Choroid plexus epithelial cell (primary cell): ENCODE measurements around the gene RPAP3.

Experiments
- DNase-seq: peaks from one replicate; pipeline ENCODE4 v3.0.0-alpha.2; 2010; ENCODE audit warnings: low read depth
- H3K4me3 ChIP-seq: 2 replicates; pipeline ENCODE4 v1.5.1; 2011; ENCODE audit warnings: low read depth, mild to moderate bottlenecking, control low read depth, low read length, moderate library complexity
- TF ChIP-seq, protein P1 (sequence below): conservative IDR thresholded peaks from 2 replicates; pipeline ENCODE4 v1.5.1; 2011; ENCODE audit warnings: low read depth, mild to moderate bottlenecking, control low read depth, inconsistent platforms, low read length, moderate library complexity

Gene RPAP3, protein sequence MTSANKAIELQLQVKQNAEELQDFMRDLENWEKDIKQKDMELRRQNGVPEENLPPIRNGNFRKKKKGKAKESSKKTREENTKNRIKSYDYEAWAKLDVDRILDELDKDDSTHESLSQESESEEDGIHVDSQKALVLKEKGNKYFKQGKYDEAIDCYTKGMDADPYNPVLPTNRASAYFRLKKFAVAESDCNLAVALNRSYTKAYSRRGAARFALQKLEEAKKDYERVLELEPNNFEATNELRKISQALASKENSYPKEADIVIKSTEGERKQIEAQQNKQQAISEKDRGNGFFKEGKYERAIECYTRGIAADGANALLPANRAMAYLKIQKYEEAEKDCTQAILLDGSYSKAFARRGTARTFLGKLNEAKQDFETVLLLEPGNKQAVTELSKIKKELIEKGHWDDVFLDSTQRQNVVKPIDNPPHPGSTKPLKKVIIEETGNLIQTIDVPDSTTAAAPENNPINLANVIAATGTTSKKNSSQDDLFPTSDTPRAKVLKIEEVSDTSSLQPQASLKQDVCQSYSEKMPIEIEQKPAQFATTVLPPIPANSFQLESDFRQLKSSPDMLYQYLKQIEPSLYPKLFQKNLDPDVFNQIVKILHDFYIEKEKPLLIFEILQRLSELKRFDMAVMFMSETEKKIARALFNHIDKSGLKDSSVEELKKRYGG

DNA sequence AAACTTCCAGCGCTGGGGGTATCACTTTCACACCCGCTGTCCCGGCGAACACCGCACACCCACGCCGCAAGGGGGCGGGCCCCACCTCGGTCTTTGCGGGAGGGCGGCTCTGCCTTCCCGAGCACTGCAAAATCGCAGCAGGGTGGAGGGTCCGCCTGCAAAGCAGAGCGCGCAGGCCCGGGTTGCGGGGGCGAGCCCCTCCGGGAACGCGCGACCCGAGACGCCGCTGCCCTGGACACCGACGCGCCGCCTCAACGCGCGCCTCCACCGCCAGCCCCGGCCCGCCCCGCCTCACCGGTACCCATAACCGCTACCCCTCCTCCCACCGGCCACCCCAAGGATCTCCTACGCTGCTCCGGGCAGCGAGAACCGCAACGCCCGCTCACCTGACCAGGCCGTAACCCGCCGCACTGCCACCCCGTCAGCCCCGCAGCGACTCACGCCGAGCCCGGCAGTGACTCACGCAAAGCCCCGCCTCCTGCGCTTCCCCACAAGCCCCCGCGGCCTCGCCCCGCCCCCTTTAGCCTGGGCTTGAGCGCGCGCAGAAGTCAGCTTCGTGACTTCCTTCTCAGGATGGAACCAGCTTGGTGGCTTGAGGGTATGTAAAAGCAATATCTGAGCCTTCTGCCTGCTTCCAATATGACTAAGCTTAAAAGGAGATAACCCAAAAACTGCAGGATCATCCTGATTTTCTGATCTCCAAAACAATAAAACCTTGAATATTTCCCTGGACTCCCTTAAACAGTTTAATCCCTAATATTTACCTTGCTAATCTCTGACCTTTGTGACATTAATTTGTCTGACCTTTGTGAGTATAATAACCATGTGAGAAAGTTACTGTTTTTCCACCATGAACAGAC is at the start of gene RPAP3:
Gene RPAP3, minus strand, starts transcription at position 465 of the 860 bp plus-strand sequence. CDS start 3,190 bp downstream, outside the sequence.
- DNase-seq, result peak; percentile 94
- TF ChIP-seq, protein P1, sequence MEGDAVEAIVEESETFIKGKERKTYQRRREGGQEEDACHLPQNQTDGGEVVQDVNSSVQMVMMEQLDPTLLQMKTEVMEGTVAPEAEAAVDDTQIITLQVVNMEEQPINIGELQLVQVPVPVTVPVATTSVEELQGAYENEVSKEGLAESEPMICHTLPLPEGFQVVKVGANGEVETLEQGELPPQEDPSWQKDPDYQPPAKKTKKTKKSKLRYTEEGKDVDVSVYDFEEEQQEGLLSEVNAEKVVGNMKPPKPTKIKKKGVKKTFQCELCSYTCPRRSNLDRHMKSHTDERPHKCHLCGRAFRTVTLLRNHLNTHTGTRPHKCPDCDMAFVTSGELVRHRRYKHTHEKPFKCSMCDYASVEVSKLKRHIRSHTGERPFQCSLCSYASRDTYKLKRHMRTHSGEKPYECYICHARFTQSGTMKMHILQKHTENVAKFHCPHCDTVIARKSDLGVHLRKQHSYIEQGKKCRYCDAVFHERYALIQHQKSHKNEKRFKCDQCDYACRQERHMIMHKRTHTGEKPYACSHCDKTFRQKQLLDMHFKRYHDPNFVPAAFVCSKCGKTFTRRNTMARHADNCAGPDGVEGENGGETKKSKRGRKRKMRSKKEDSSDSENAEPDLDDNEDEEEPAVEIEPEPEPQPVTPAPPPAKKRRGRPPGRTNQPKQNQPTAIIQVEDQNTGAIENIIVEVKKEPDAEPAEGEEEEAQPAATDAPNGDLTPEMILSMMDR, result peak; percentile 66
- peak within 1 kb of the TSS; percentile 87 for H3K4me3 ChIP-seq

DNA sequence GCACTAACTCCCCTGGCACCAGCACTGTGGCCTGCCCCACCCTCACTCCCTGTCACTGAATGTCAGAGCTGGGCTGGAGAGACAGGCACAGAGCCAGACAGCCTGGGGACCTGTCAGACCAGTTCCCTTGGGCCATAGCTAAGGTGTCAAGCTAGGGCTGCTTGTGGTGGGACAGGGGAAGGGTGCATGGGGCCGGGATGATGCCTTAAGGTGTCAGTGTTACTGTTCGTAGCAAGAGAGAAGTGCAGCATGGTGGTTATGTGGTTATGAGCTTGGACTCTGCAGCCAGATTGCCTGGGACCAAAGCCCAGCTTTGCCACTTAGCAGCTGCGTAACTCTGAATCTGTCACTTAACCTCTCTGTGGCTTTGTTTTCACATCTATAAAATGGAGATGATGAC is 49.1 kb upstream of the RPAP3 start:
- TF ChIP-seq, protein P1, result no peak
- DNase-seq, result no peak
- no peak overlapping the region for H3K4me3 ChIP-seq

DNA sequence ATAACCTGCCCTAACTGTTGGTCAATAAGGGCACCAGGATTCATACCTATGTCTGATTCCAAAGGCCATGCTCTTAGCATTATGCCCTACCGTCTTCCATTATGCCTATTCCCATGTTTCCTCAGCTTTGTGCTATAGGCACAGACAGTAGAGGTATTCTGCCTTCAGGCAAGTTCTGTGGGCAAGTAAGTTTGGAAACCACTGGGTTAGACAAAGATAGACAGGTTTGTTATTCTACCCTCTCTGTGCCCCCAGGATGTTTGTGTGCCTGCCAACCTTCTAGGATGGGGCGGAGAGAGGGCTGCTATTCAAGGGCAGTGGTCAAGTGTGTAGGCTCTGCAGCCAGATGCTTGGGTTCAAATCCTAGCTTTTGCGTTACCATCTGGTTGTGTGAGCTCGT is 48.3 kb upstream of the RPAP3 start:
- TF ChIP-seq, protein P1, result no peak
- no peak for DNase-seq
- H3K4me3 ChIP-seq, result no peak overlapping the region

DNA sequence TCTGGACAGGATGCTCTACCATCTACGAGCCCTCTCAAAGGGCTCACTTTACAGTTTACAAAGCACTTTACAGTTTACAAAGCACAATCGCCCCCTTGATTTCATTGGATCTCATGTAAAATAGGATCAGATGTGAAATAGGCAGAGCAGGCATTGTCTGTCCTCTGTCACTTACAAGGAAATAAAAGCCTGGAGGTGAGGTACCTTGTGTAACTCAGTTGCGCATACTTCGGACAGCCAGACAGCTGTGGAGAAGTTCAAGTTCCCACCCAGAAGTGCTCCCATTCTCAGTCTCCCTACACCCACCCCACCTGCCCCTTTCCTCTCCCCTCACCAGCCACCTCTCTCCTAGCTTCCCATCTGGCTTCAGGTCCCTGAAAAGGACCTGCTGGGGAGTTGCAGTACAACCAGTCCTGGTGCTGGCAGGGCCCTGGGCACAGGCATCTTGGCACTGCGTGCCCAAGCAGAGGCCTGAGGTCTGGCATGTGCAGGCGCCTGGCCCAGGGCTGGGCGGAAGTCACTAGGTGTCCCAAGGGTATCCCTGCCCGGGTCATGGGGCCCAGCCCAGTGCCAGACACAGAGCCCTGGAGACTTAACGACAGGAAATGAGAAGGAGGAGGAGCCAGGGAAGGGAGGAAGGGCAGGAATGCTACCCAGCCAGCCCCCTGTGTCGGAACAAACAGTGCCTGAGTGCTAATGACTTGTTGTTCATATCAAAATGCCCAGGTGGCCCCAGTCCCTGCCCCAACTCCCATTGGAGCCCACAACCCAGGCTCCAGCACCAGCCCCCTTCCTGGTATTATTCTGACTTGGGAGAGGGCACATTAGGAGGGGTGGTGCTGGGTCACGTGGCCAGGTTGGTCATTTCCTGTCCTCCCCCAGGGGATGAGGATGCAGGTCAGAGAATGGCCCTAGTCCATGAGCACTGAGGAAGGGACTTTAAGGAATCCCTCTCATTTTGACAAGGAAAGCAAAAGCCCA is 47.5 kb upstream of the RPAP3 start:
- H3K4me3 ChIP-seq, result no peak overlapping the region
- DNase-seq, result no peak
- TF ChIP-seq, protein P1, result no peak

DNA sequence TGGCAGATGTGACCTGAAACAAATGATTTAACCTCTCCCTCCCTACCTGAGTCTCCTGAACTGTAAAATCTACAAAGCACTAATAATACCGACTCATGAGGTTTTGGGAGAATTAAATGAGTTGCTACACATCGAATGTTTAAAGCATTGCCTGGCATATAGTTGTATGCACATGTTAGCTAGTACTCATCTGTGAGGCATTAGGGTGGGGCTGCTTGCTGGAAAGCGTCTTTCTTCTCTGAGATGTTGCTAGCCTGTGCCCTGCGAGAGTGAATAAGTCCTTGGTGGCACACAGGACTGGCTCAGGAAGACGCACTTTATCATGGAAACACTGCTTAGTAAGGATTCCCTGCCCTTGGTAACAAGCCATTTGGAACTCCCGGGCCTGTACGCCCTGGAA is 46.7 kb upstream of the RPAP3 start:
- H3K4me3 ChIP-seq, result no peak overlapping the region
- TF ChIP-seq, protein P1, result no peak
- no peak for DNase-seq

DNA sequence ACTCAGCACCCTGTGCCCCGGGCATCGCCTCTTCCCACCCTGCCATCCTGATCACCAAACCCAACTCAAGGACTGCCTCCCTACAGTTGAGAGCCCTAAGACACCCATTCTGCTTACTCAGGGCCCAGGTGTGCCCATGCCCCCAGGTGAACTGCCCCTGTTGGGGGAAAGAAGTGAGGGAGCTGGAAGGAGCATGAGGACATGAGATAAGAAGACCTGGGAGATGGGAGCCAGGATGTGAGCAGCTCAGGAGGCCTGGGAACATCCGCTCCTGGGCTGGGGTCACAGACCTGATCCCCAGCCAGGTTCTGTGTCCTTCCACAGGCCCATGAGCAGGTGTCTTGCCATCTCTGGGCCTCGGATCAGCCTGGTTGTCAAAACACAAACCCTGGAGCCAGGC is 46.3 kb upstream of the RPAP3 start:
- TF ChIP-seq, protein P1, result no peak
- no peak for DNase-seq
- H3K4me3 ChIP-seq, result no peak overlapping the region
